H1 (cell line): ENCODE measurements around the gene TARS3. TPM values are rescaled to one million over a fixed set of nuclear protein-coding genes. Genes with fewer than 3 reads are reported as not detected.

Experiments
- EGR1 ChIP-seq: IDR thresholded peaks from 2 replicates; pipeline ENCODE4 v1.6.1; 2011; ENCODE audit warnings: low read depth, low read length, borderline replicate concordance
- GABPA ChIP-seq: IDR thresholded peaks from 2 replicates; pipeline ENCODE4 v1.6.1; 2011; ENCODE audit warnings: mild to moderate bottlenecking, low read length, moderate library complexity, borderline replicate concordance; ENCODE audit not compliant: insufficient read depth
- HDAC6 ChIP-seq: IDR thresholded peaks from one replicate; pipeline ENCODE4 v1.7.1; 2012; ENCODE audit warnings: low read depth, mild to moderate bottlenecking, inconsistent platforms, low read length, moderate library complexity
- JUN ChIP-seq: IDR thresholded peaks from 2 replicates; pipeline ENCODE4 v1.6.1; 2011; ENCODE audit warnings: low read depth, mild to moderate bottlenecking, improper control_type of control experiment, low read length
- KDM4A ChIP-seq: IDR thresholded peaks from one replicate; pipeline ENCODE4 v1.7.1; 2012; ENCODE audit warnings: low read depth, mild to moderate bottlenecking, moderate library complexity, low read length, inconsistent platforms; ENCODE audit not compliant: severe bottlenecking
- KDM5A ChIP-seq: fragments of 200-600 bp; IDR thresholded peaks from 2 replicates; pipeline ENCODE4 v1.7.1; 2012; ENCODE audit warnings: mild to moderate bottlenecking, low read length, inconsistent platforms, mixed read lengths
- POLR2AphosphoS5 ChIP-seq: IDR thresholded peaks from 2 replicates; pipeline ENCODE4 v1.6.1; 2011; ENCODE audit warnings: low read depth, low read length
- YY1 ChIP-seq: IDR thresholded peaks from 2 replicates; pipeline ENCODE4 v1.6.1; 2011; ENCODE audit warnings: low read depth, mild to moderate bottlenecking, low read length
- polyA plus RNA-seq, 7 experiments: library from polyadenylated mRNA; depleted of rRNA in 3 of 7; stranded (reverse) in 5 of 7; unstranded in 2 of 7; fragments of >200 nt in 5 of 7; fragments of 200-250 nt in 2 of 7; gene quantifications; 1 replicate in 5 of 7; 2 replicates in 1 of 7; 4 replicates in 1 of 7; pipeline versions ENCODE4 v1.2.1 to v1.2.3, GENCODE V29; 2011 to 2013; ENCODE audit warnings: missing spikeins in 2 of 7, mixed read lengths in 2 of 7
- total RNA-seq: library from RNA; stranded (reverse); fragmentation: NEBNext Ultra II Directional; extraction: Animal tissue kit (Norgen Biotek cat#: 25700); gene quantifications from 2 replicates; pipeline ENCODE4 v1.2.1, GENCODE V29; 2021
- TF ChIP-seq, protein P1 (sequence below): fragments of 300-600 bp; sonication (generic); IDR thresholded peaks from 2 replicates; pipeline ENCODE4 v1.7.1; 2012; ENCODE audit warnings: low read length, moderate library complexity, mild to moderate bottlenecking, inconsistent platforms; ENCODE audit not compliant: insufficient replicate concordance
- TF ChIP-seq, protein P2 (sequence below): IDR thresholded peaks from 2 replicates; pipeline ENCODE4 v1.6.1; 2012; ENCODE audit warnings: inconsistent platforms

The TARS3 gene
- total and polyA plus RNA-seq, 2 of the 8 experiments (the other 6 are each of a cell fraction or from before 2014, with no cell fraction given) = 2.1 to 13.9 TPM

DNA sequence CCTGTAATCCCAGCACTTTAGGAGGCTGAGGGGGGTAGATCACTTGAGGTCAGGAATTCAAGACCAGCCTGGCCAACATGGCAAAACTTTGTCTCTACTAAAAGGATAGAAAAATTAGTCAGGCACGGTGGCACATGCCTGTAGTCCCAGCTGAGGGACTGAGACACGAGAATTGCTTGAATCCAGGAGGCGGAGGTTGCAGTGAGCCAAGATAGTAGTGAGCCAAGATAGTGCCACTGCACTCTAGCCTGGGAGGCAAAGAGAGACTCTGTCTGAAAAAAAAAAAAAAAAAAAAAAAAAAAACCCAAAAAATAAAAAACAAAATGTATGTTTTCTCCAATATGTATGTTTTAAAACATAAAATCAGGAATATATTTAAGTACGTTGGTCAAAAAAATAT is 16.3 kb downstream of the TARS3 start (continued):
- TF ChIP-seq, protein P1, sequence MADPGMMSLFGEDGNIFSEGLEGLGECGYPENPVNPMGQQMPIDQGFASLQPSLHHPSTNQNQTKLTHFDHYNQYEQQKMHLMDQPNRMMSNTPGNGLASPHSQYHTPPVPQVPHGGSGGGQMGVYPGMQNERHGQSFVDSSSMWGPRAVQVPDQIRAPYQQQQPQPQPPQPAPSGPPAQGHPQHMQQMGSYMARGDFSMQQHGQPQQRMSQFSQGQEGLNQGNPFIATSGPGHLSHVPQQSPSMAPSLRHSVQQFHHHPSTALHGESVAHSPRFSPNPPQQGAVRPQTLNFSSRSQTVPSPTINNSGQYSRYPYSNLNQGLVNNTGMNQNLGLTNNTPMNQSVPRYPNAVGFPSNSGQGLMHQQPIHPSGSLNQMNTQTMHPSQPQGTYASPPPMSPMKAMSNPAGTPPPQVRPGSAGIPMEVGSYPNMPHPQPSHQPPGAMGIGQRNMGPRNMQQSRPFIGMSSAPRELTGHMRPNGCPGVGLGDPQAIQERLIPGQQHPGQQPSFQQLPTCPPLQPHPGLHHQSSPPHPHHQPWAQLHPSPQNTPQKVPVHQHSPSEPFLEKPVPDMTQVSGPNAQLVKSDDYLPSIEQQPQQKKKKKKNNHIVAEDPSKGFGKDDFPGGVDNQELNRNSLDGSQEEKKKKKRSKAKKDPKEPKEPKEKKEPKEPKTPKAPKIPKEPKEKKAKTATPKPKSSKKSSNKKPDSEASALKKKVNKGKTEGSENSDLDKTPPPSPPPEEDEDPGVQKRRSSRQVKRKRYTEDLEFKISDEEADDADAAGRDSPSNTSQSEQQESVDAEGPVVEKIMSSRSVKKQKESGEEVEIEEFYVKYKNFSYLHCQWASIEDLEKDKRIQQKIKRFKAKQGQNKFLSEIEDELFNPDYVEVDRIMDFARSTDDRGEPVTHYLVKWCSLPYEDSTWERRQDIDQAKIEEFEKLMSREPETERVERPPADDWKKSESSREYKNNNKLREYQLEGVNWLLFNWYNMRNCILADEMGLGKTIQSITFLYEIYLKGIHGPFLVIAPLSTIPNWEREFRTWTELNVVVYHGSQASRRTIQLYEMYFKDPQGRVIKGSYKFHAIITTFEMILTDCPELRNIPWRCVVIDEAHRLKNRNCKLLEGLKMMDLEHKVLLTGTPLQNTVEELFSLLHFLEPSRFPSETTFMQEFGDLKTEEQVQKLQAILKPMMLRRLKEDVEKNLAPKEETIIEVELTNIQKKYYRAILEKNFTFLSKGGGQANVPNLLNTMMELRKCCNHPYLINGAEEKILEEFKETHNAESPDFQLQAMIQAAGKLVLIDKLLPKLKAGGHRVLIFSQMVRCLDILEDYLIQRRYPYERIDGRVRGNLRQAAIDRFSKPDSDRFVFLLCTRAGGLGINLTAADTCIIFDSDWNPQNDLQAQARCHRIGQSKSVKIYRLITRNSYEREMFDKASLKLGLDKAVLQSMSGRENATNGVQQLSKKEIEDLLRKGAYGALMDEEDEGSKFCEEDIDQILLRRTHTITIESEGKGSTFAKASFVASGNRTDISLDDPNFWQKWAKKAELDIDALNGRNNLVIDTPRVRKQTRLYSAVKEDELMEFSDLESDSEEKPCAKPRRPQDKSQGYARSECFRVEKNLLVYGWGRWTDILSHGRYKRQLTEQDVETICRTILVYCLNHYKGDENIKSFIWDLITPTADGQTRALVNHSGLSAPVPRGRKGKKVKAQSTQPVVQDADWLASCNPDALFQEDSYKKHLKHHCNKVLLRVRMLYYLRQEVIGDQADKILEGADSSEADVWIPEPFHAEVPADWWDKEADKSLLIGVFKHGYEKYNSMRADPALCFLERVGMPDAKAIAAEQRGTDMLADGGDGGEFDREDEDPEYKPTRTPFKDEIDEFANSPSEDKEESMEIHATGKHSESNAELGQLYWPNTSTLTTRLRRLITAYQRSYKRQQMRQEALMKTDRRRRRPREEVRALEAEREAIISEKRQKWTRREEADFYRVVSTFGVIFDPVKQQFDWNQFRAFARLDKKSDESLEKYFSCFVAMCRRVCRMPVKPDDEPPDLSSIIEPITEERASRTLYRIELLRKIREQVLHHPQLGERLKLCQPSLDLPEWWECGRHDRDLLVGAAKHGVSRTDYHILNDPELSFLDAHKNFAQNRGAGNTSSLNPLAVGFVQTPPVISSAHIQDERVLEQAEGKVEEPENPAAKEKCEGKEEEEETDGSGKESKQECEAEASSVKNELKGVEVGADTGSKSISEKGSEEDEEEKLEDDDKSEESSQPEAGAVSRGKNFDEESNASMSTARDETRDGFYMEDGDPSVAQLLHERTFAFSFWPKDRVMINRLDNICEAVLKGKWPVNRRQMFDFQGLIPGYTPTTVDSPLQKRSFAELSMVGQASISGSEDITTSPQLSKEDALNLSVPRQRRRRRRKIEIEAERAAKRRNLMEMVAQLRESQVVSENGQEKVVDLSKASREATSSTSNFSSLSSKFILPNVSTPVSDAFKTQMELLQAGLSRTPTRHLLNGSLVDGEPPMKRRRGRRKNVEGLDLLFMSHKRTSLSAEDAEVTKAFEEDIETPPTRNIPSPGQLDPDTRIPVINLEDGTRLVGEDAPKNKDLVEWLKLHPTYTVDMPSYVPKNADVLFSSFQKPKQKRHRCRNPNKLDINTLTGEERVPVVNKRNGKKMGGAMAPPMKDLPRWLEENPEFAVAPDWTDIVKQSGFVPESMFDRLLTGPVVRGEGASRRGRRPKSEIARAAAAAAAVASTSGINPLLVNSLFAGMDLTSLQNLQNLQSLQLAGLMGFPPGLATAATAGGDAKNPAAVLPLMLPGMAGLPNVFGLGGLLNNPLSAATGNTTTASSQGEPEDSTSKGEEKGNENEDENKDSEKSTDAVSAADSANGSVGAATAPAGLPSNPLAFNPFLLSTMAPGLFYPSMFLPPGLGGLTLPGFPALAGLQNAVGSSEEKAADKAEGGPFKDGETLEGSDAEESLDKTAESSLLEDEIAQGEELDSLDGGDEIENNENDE = no peak
- TF ChIP-seq POLR2AphosphoS5 (no peak), EGR1 (no peak), JUN (no peak), HDAC6 (no peak), YY1 (no peak), GABPA (no peak), KDM5A (no peak), KDM4A (no peak)
- TF ChIP-seq, protein P2, sequence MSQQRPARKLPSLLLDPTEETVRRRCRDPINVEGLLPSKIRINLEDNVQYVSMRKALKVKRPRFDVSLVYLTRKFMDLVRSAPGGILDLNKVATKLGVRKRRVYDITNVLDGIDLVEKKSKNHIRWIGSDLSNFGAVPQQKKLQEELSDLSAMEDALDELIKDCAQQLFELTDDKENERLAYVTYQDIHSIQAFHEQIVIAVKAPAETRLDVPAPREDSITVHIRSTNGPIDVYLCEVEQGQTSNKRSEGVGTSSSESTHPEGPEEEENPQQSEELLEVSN = no peak
